GM10266 (cell line): ENCODE data around the gene IGSF3.

Source experiments
- DNase-seq: peaks from one replicate; pipeline ENCODE4 v3.0.0; 2012; ENCODE audit errors: extremely low spot score
- CTCF ChIP-seq: IDR thresholded peaks from 2 replicates; pipeline ENCODE4 v1.5.1; 2012; ENCODE audit warnings: mild to moderate bottlenecking, low read depth; ENCODE audit not compliant: control insufficient read depth, insufficient read depth; ENCODE audit errors: missing control alignments

IGSF3 gene

GRCh38 chr1:116686723-116687352, 19.3 kb upstream of the IGSF3 start:
- TF ChIP-seq CTCF: no peak
- DNase-seq: no peak

GRCh38 chr1:116686175-116686574, 18.6 kb upstream of the IGSF3 start:
- TF ChIP-seq CTCF: no peak
- no peak for DNase-seq

- TF ChIP-seq CTCF: no peak
- no peak for DNase-seq
Measured at GRCh38 chr1:116684575-116684974, 17.0 kb upstream of the IGSF3 start.

GRCh38 chr1:116682641-116683221, 15.2 kb upstream of the IGSF3 start:
- TF ChIP-seq CTCF: no peak
- DNase-seq: no peak

GRCh38 chr1:116681343-116681899, 13.9 kb upstream of the IGSF3 start:
- DNase-seq: no peak
- no peak for TF ChIP-seq CTCF

- no peak for TF ChIP-seq CTCF
- DNase-seq: no peak
Measured at GRCh38 chr1:116680752-116681151, 13.2 kb upstream of the IGSF3 start.

- no peak for TF ChIP-seq CTCF
- DNase-seq: no peak
Measured at GRCh38 chr1:116679828-116680628, 12.5 kb upstream of the IGSF3 start.
